Measurements from ENCODE around the gene SH3RF1.
A peak's percentile ranks its signal among the peaks of the same experiment; 100 is the strongest.

The SH3RF1 gene

GRCh38 chr4:169266081-169266480 lies 4.7 kb downstream of the SH3RF1 start:
- Histone ChIP-seq H3K4me1 (ENCODE audit: insufficient read depth, low read length) (peaks cover 31% of the 10 kb centered on the region), H3K36me3 (ENCODE audit: insufficient read depth, low read length) (no peaks in the 10 kb centered on the region), H3K9ac (ENCODE audit: low read depth, low read length) (no peak overlapping the region), H3K9me3 (ENCODE audit: control insufficient read depth, insufficient read depth, low read length) (no peaks in the 10 kb centered on the region)

DNA sequence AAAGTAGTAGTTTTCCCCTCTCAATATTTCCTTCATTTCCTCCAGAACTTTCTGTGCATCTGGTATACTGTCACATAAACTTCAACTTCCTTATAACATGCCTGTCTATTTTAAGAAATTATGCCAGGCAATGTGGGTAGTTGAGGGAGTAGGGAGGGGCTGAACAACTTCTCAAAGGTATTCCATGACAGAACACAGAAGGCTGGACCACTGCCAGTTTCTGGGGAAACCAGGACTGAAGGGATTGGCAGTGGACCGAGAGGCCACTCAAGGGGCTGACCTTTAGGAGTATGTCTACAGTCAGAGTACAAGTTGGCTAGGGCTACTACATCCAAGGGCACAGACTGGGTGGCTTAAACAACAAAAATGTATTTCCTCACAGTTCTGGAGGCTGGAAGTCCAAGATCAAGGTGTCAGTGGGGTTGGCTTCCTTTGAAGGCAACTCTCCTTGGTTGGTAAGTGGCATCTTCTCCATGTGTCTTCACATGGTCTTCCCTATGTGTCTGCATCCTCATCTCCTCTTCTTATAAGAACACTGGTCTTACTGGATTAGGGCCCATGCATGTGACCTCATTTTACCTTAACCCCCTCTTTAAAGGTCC lies 6.9 kb downstream of the SH3RF1 start:
- peaks cover 29% of the 10 kb centered on the region for H3K4me1 ChIP-seq (ENCODE audit: insufficient read depth, low read length)
- no peaks in the 10 kb centered on the region for H3K36me3 ChIP-seq (ENCODE audit: insufficient read depth, low read length)
- H3K9ac ChIP-seq (ENCODE audit: low read depth, low read length): no peak overlapping the region
- H3K9me3 ChIP-seq (ENCODE audit: control insufficient read depth, insufficient read depth, low read length): no peaks in the 10 kb centered on the region

GRCh38 chr4:169260217-169260866 lies 10.4 kb downstream of the SH3RF1 start:
- Histone ChIP-seq H3K9me3 (ENCODE audit: control insufficient read depth, insufficient read depth, low read length) (no peaks in the 10 kb centered on the region), H3K36me3 (ENCODE audit: insufficient read depth, low read length) (no peaks in the 10 kb centered on the region), H3K9ac (ENCODE audit: low read depth, low read length) (no peak overlapping the region), H3K4me1 (ENCODE audit: insufficient read depth, low read length) (peaks cover 23% of the 10 kb centered on the region)

- H3K9ac ChIP-seq (ENCODE audit: low read depth, low read length): no peak overlapping the region
- H3K36me3 ChIP-seq (ENCODE audit: insufficient read depth, low read length): no peaks in the 10 kb centered on the region
- H3K4me1 ChIP-seq (ENCODE audit: insufficient read depth, low read length): peaks cover 29% of the 10 kb centered on the region
- H3K9me3 ChIP-seq (ENCODE audit: control insufficient read depth, insufficient read depth, low read length): no peaks in the 10 kb centered on the region
These were observed 11.5 kb downstream of the SH3RF1 start for GRCh38 chr4:169259271-169259670.

GRCh38 chr4:169258141-169258540 lies 12.6 kb downstream of the SH3RF1 start:
- Histone ChIP-seq H3K36me3 (ENCODE audit: insufficient read depth, low read length) (no peaks in the 10 kb centered on the region), H3K4me1 (ENCODE audit: insufficient read depth, low read length) (peaks cover 38% of the 10 kb centered on the region), H3K9ac (ENCODE audit: low read depth, low read length) (no peak overlapping the region), H3K9me3 (ENCODE audit: control insufficient read depth, insufficient read depth, low read length) (no peaks in the 10 kb centered on the region)

GRCh38 chr4:169256856-169257761 lies 13.6 kb downstream of the SH3RF1 start:
- Histone ChIP-seq H3K9me3 (ENCODE audit: control insufficient read depth, insufficient read depth, low read length) (no peaks in the 10 kb centered on the region), H3K36me3 (ENCODE audit: insufficient read depth, low read length) (no peaks in the 10 kb centered on the region), H3K9ac (ENCODE audit: low read depth, low read length) (no peak overlapping the region), H3K4me1 (ENCODE audit: insufficient read depth, low read length) (peaks cover 48% of the 10 kb centered on the region)

DNA sequence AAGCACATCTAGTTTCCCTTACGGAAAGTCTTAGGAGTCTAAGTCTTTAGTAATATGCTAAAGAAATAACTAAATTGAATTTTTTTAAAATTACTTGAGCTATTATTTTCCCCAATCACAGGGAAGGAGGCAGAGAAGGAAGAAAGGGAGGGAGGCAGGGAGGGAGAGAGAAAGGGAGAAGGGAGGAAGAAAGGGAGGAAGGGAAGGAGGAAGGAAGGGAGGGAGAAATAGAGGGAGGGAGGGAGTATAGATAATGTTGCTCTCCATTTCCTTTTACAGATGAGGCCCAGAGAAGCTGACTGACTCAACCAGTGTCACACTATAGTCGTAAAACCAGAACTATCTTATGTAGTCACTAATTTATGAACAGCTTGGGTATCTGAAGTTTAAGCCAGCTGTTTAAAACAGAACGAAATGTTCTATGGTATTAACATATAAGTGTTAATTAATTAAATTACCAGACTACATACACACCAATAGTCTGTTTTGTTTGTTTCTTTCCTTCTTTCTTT lies 14.6 kb downstream of the SH3RF1 start:
- Histone ChIP-seq H3K9ac (ENCODE audit: low read depth, low read length) (no peak overlapping the region), H3K9me3 (ENCODE audit: control insufficient read depth, insufficient read depth, low read length) (no peaks in the 10 kb centered on the region), H3K4me1 (ENCODE audit: insufficient read depth, low read length) (peaks cover 52% of the 10 kb centered on the region), H3K36me3 (ENCODE audit: insufficient read depth, low read length) (no peaks in the 10 kb centered on the region)

DNA sequence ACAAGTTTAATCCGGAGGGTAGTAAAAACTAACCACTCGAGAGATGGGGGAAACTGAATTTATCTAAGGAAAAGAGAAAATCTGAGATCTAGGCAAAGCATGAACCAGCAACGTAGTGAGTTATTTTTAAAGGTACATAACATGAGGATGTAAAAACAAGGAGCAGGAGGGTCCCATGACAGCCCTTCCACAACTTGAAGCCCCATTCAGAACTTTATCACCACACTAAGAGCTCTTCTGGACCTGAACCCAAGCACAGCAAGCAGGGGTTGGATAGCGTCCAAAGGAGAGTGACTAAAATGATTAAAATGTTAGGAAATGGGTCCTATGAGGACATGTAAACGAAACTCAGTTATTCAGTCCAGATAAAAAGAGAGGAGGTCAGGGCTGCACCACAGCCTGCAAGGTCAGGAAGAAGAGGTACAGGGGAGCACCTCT lies 16.2 kb downstream of the SH3RF1 start:
- Histone ChIP-seq H3K9me3 (ENCODE audit: control insufficient read depth, insufficient read depth, low read length) (no peaks in the 10 kb centered on the region), H3K9ac (ENCODE audit: low read depth, low read length) (no peak overlapping the region), H3K4me1 (ENCODE audit: insufficient read depth, low read length) (peaks cover 65% of the 10 kb centered on the region), H3K36me3 (ENCODE audit: insufficient read depth, low read length) (no peaks in the 10 kb centered on the region)

GRCh38 chr4:169253904-169254303 lies 16.9 kb downstream of the SH3RF1 start:
- no peaks in the 10 kb centered on the region for H3K36me3 ChIP-seq (ENCODE audit: insufficient read depth, low read length)
- peaks cover 68% of the 10 kb centered on the region for H3K4me1 ChIP-seq (ENCODE audit: insufficient read depth, low read length)
- no peak overlapping the region for H3K9ac ChIP-seq (ENCODE audit: low read depth, low read length)
- no peaks in the 10 kb centered on the region for H3K9me3 ChIP-seq (ENCODE audit: control insufficient read depth, insufficient read depth, low read length)

GRCh38 chr4:169253113-169253671 lies 17.6 kb downstream of the SH3RF1 start:
- Histone ChIP-seq H3K9ac (ENCODE audit: low read depth, low read length) (no peak overlapping the region), H3K4me1 (ENCODE audit: insufficient read depth, low read length) (peaks cover 68% of the 10 kb centered on the region)

DNA sequence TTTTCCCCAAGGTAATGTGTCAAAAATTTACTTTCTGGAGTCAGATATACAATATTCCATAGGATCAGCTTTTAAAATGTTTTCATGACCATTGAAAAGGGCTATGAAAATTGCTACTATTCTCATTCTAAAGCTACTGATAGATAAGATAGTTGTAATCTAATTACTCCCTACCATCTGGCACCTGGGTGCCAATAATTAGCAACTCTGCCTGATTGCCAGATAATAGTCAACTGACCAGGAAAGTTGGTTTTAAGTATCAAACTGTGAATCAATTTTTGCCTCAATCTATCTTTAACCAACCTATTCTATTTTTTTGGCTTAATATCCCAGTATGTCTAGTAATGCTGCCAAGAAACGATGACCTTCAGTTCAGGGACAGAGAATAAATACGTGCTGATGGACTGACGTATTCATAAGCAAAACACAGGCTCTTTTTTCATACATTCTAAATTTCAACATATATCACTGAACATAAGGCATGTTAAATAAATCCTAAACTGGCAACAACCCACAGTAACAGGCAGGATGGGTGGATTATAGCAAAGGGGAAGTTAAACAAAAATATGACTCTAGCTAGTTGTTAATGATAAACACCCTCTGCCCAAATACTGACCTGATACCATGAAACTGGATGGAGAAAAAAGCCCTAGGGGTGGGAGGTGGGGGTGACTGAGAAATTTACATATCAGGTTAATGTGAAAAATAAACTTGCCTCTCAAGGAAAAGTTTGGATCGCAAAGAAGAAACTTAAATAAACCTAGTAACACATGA lies 18.2 kb downstream of the SH3RF1 start:
- Histone ChIP-seq H3K9ac (ENCODE audit: low read depth, low read length) (no peak overlapping the region), H3K9me3 (ENCODE audit: control insufficient read depth, insufficient read depth, low read length) (no peaks in the 10 kb centered on the region), H3K4me1 (ENCODE audit: insufficient read depth, low read length) (peaks cover 65% of the 10 kb centered on the region), H3K36me3 (ENCODE audit: insufficient read depth, low read length) (no peaks in the 10 kb centered on the region)

More at GRCh38 chr4:169253113-169253671, 17.6 kb downstream of the SH3RF1 start:
- Histone ChIP-seq H3K36me3 (ENCODE audit: insufficient read depth, low read length) (no peaks in the 10 kb centered on the region), H3K9me3 (ENCODE audit: control insufficient read depth, insufficient read depth, low read length) (no peaks in the 10 kb centered on the region)

DNA sequence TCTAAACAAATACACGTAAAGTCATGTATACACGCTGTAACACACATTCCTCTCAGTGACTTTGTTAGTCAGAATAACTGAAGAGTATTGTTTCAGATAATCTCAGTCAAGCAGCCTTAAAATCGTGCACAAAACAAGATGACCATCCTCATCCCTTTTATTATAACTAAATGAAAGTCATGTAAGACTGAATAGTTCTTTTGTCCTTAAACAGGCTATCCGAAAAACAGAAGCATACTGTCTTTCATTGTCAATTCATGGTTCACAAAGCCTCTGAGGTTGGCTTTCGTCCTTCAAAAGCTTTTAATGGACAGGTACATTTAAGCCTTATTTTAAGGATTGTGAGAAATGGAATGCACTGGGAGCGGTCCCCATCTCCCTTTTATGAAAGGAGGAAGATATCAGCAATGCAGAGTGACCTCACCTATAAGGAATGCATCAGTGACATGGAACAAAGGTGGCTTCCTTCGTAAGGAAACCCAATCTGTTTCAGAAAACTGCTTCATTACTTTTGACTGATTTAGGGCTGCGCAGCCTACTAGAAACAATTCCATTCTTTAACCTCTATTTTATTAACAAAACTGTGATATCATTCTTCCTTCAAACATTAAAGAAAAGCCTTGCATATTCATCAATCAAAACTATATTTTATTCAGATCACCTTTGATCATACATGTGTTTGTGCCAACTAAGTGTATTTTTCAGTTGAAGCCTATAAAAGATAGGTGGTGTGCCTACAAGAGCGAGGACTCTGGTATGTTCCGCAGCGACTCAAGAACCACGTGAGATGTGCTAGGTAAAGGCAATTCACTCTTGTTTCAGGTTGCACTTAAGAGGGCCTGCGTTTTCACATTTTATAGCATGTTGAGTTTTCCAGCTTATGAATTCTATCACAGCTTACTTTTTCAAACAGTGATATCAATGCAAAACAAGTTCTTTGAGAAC lies 19.2 kb downstream of the SH3RF1 start:
- H3K36me3 ChIP-seq (ENCODE audit: insufficient read depth, low read length): no peaks in the 10 kb centered on the region
- H3K9me3 ChIP-seq (ENCODE audit: control insufficient read depth, insufficient read depth, low read length): no peaks in the 10 kb centered on the region
- H3K9ac ChIP-seq (ENCODE audit: low read depth, low read length): peak overlapping the region; percentile 18
- H3K4me1 ChIP-seq (ENCODE audit: insufficient read depth, low read length): peaks cover 58% of the 10 kb centered on the region

DNA sequence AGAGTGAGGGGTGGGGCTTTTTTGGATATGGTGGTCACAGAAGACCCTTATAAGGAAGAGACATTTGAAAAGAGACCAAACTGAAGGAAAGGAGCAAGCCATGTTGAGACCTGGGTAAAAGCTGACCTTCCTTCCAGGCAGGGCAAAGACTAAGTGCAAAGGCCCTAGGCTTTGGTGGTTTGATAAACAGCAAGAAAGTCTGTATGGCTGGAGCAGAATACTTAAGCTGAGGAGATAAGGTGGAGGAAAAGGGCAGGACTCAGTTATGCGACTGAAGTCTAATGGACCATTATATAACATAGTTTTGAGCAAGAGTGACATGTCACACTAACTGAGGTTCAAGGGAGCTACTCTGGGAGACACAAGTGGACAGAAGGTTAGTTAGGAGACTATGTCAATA lies 20.0 kb downstream of the SH3RF1 start:
- Histone ChIP-seq H3K9me3 (ENCODE audit: control insufficient read depth, insufficient read depth, low read length) (no peaks in the 10 kb centered on the region), H3K9ac (ENCODE audit: low read depth, low read length) (no peak overlapping the region), H3K4me1 (ENCODE audit: insufficient read depth, low read length) (peaks cover 53% of the 10 kb centered on the region), H3K36me3 (ENCODE audit: insufficient read depth, low read length) (no peaks in the 10 kb centered on the region)
